Osteocyte (in vitro differentiated cells): ENCODE results near the gene KRTAP10-4. TPM values are rescaled to one million over a fixed set of nuclear protein-coding genes. Genes with fewer than 3 reads are reported as not detected.
A peak's percentile ranks its signal among the peaks of the same experiment; 100 is the strongest.

ENCODE experiments used
- DNase-seq: peaks from one replicate; pipeline ENCODE4 v3.0.0; 2021; ENCODE audit warnings: mixed read lengths; ENCODE audit not compliant: unreplicated experiment; ENCODE audit errors: extremely low spot score
- H3K27ac Mint-ChIP-seq: one replicate; pipeline ENCODE4 v1.8.0; 2021; ENCODE audit warnings: mild to moderate bottlenecking, mixed read lengths; ENCODE audit not compliant: unreplicated experiment
- H3K27me3 Mint-ChIP-seq: one replicate; pipeline ENCODE4 v1.8.0; 2021; ENCODE audit warnings: mixed read lengths; ENCODE audit not compliant: unreplicated experiment
- H3K36me3 Mint-ChIP-seq: one replicate; pipeline ENCODE4 v1.8.0; 2021; ENCODE audit warnings: mixed read lengths; ENCODE audit not compliant: unreplicated experiment
- H3K4me1 Mint-ChIP-seq: one replicate; pipeline ENCODE4 v1.8.0; 2021; ENCODE audit warnings: mixed read lengths; ENCODE audit not compliant: unreplicated experiment
- H3K4me3 Mint-ChIP-seq: one replicate; pipeline ENCODE4 v1.8.0; 2021; ENCODE audit warnings: mild to moderate bottlenecking, moderate library complexity, mixed read lengths; ENCODE audit not compliant: unreplicated experiment
- H3K9me3 Mint-ChIP-seq: one replicate; pipeline ENCODE4 v1.8.0; 2021; ENCODE audit warnings: mixed read lengths; ENCODE audit not compliant: unreplicated experiment
- total RNA-seq: library from RNA; stranded (reverse); gene quantifications from 2 replicates; pipeline ENCODE4 v1.2.1, GENCODE V29; 2021
- TF ChIP-seq, protein P1 (sequence below): fragments of 200-600 bp; sonication (generic); IDR thresholded peaks from 2 replicates; pipeline ENCODE4 v1.5.0; 2021; ENCODE audit warnings: antibody characterized with exemption, mild to moderate bottlenecking, moderate library complexity

KRTAP10-4 gene
- total RNA-seq, 1 donor from 2014 or later, result not detected

DNA sequence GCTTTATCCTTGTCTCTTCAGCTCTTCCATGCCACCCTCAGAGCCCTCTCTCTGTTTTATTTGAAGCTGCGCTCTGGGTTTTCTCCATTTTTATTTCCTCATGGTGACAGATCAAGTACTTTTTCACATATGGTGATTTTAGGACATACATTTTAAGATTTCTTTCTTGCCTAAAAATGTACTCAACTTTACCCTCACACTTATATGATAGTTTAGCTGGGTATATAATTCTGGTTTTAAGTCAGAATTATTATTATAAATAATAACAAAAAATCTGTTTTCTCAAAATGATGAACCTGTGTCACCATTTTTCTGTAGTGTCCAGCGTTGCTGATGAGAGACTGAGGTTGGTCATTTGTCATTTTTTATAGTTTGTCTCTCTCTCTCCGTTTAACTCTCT is 7.6 kb downstream of the KRTAP10-4 start:
- peaks cover 26% of the 10 kb centered on the region for H3K9me3 Mint-ChIP-seq
- DNase-seq, result no peak
- TF ChIP-seq, protein P1, sequence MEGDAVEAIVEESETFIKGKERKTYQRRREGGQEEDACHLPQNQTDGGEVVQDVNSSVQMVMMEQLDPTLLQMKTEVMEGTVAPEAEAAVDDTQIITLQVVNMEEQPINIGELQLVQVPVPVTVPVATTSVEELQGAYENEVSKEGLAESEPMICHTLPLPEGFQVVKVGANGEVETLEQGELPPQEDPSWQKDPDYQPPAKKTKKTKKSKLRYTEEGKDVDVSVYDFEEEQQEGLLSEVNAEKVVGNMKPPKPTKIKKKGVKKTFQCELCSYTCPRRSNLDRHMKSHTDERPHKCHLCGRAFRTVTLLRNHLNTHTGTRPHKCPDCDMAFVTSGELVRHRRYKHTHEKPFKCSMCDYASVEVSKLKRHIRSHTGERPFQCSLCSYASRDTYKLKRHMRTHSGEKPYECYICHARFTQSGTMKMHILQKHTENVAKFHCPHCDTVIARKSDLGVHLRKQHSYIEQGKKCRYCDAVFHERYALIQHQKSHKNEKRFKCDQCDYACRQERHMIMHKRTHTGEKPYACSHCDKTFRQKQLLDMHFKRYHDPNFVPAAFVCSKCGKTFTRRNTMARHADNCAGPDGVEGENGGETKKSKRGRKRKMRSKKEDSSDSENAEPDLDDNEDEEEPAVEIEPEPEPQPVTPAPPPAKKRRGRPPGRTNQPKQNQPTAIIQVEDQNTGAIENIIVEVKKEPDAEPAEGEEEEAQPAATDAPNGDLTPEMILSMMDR, result no peak
- H3K4me3 Mint-ChIP-seq, result no peak overlapping the region
- H3K4me1 Mint-ChIP-seq, result peaks cover 3% of the 10 kb centered on the region
- no peak overlapping the region for H3K27ac Mint-ChIP-seq
- peaks cover 25% of the 10 kb centered on the region for H3K27me3 Mint-ChIP-seq
- no peaks in the 10 kb centered on the region for H3K36me3 Mint-ChIP-seq

DNA sequence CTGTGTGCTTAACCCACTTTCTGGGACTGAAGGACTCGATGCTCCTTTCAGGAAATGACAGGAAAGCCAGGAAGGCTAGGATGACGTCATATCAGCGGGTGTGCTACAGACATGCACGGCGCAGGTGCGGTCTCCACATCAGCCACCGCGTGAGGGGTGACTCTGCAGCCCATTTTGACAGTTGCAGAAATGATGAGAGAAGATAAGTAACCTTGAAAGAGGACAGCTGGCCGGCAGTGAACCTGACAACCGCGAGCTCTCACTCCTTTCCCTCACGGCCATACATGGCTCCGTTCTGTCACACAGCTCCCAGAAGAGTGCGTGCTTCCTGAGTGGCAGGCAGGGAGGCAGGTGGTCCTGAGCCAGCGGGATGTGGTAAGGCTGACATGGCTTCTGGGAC is 8.5 kb downstream of the KRTAP10-4 start:
- TF ChIP-seq, protein P1, result no peak
- no peak overlapping the region for H3K27ac Mint-ChIP-seq
- peaks cover 26% of the 10 kb centered on the region for H3K27me3 Mint-ChIP-seq
- H3K9me3 Mint-ChIP-seq, result peaks cover 20% of the 10 kb centered on the region
- H3K4me1 Mint-ChIP-seq, result peaks cover 3% of the 10 kb centered on the region
- peak; percentile 67 for DNase-seq
- no peaks in the 10 kb centered on the region for H3K36me3 Mint-ChIP-seq
- no peak overlapping the region for H3K4me3 Mint-ChIP-seq

DNA sequence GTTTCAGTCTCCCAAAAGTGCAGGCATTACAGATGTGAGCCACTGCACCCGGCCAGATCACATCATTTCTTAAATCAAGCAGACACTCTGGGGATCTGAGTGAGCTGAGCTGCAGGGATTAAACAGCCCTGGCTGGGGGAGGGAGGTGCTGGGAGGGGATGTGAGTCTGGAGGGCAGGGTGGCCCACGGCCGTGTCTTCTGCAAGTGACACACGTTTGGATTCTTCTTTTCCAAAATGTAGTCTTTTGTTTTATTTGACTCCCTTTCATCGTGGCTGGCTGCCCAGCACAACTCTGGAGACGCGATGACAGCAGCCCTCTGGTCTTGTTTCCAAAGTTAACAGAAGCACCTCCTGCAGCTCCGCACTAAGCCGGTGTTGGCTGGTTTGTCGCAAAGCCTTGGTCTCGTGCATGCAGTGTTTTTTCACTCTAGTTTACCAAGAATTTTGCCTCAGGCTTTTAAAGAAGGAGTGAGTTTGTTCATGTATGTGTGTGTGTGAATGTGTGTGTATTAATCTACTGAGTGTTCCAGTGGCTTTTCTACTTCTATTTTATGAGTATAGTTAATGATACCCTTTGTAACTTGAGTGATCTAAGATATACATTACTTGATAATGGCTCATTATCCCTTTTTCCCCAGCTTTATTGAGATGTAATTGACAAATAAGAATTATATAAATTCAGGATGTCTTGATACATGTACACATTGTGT is 9.7 kb downstream of the KRTAP10-4 start:
- TF ChIP-seq, protein P1, result no peak
- Mint-ChIP-seq H3K27ac (no peak overlapping the region), H3K9me3 (peaks cover 11% of the 10 kb centered on the region), H3K4me1 (peaks cover 3% of the 10 kb centered on the region), H3K36me3 (no peaks in the 10 kb centered on the region), H3K27me3 (peaks cover 33% of the 10 kb centered on the region), H3K4me3 (no peak overlapping the region)
- DNase-seq, result peak; percentile 79

DNA sequence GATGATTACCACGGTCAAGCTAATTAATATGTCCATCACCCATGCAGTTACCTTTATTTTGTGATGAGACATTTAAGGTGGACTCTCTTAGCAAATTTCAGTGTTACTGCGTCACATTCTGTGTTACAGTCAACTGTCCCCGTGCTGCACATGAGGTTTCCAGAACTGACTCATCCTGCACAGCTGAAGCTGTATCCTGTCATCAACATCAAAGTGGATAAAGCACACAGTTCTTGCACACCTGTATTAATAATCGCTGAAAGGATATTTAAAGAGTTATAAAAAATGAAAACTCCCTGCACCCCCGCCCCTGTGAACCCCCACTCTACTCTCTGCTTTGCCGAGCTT is 10.2 kb downstream of the KRTAP10-4 start:
- no peak overlapping the region for H3K4me3 Mint-ChIP-seq
- H3K27ac Mint-ChIP-seq, result no peak overlapping the region
- H3K4me1 Mint-ChIP-seq, result peaks cover 3% of the 10 kb centered on the region
- no peaks in the 10 kb centered on the region for H3K36me3 Mint-ChIP-seq
- H3K9me3 Mint-ChIP-seq, result peaks cover 10% of the 10 kb centered on the region
- TF ChIP-seq, protein P1, result no peak
- no peak for DNase-seq
- H3K27me3 Mint-ChIP-seq, result peaks cover 33% of the 10 kb centered on the region

DNA sequence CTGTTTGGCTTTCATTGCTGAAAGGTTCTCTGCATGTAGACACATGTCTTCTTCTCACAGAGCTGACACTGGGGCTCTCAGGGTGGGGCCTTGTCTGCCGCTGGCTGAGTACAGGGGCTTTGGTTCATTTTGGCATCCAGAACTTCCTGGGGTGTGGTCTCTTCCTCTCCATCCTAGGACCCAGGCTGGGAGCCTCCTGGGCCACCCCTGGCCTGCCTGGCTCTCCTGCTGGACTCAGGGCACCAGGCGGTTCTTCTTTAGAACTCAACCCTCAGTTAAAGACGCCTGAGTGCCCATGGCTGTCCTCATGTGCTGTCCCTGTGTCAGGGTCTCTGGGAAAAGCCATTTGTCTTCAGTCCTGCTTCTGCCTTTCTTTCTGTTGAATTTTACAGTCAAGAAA is 12.4 kb downstream of the KRTAP10-4 start:
- Mint-ChIP-seq H3K4me1 (peaks cover 3% of the 10 kb centered on the region), H3K4me3 (no peak overlapping the region), H3K27ac (no peak overlapping the region), H3K27me3 (peaks cover 33% of the 10 kb centered on the region), H3K9me3 (peaks cover 9% of the 10 kb centered on the region), H3K36me3 (no peaks in the 10 kb centered on the region)
- TF ChIP-seq, protein P1, result no peak
- DNase-seq, result peak; percentile 62
